Caco-2 (cell line): Measurements from ENCODE around the gene MMP13. TPM values are rescaled to one million over a fixed set of nuclear protein-coding genes. Genes with fewer than 3 reads are reported as not detected.

Experiments used
- BruUV-seq: library from RNA; stranded (reverse); fragments of 400-500 nt; replicated peaks from 2 replicates; lab custom pipeline; 2021; lab: Mats Ljungman, UMichigan
- CTCF ChIA-PET: fragments of 300-600 bp; sonication (Branson Sonifier 250); formaldehyde crosslinking; loops from one replicate; lab custom pipeline; 2022; ENCODE audit warnings: antibody characterized with exemption; lab: Charles Lee
- POLR2A ChIA-PET: fragments of 300-600 bp; sonication (Branson Sonifier 250); formaldehyde crosslinking; loops from one replicate; lab custom pipeline; 2022; ENCODE audit warnings: antibody characterized with exemption; lab: Charles Lee
- DNase-seq, 2 experiments: peaks; one replicate each; pipeline versions ENCODE4 v3.0.0 to v3.0.0-alpha.2; 2020 to 2022
- H3K27me3 ChIP-seq: replicated peaks from 2 replicates; pipeline ENCODE4 v1.6.0; 2011; ENCODE audit warnings: low read length; ENCODE audit not compliant: control insufficient read depth, insufficient read depth
- H3K36me3 ChIP-seq: 2 replicates; pipeline ENCODE4 v1.5.1; 2011; ENCODE audit warnings: low read length; ENCODE audit not compliant: control insufficient read depth, insufficient read depth
- H3K4me1 ChIP-seq: fragments of 250-450 bp; sonication (Bioruptor Pico); 2 replicates; pipeline ENCODE4 v1.5.1; 2020; ENCODE audit warnings: mild to moderate bottlenecking
- H3K4me3 ChIP-seq: 2 replicates; pipeline ENCODE4 v1.5.1; 2011; ENCODE audit warnings: low read depth, mild to moderate bottlenecking, control low read depth, low read length
- H3K9me3 ChIP-seq: fragments of 250-450 bp; sonication (Bioruptor Pico); 2 replicates; pipeline ENCODE4 v1.5.1; 2020; ENCODE audit warnings: mild to moderate bottlenecking, moderate library complexity
- H3K27ac Mint-ChIP-seq: one replicate; pipeline ENCODE4 v1.8.0; 2022; ENCODE audit warnings: mixed read lengths; ENCODE audit not compliant: unreplicated experiment
- H3K27me3 Mint-ChIP-seq: one replicate; pipeline ENCODE4 v1.8.0; 2022; ENCODE audit warnings: mixed read lengths; ENCODE audit not compliant: insufficient read depth, unreplicated experiment
- H3K36me3 Mint-ChIP-seq: one replicate; pipeline ENCODE4 v1.8.0; 2022; ENCODE audit warnings: mild to moderate bottlenecking, mixed read lengths; ENCODE audit not compliant: insufficient read depth, unreplicated experiment
- H3K4me1 Mint-ChIP-seq: one replicate; pipeline ENCODE4 v1.8.0; 2022; ENCODE audit warnings: low read depth, mixed read lengths; ENCODE audit not compliant: unreplicated experiment
- H3K4me3 Mint-ChIP-seq: one replicate; pipeline ENCODE4 v1.8.0; 2022; ENCODE audit warnings: mild to moderate bottlenecking, moderate library complexity, mixed read lengths; ENCODE audit not compliant: unreplicated experiment
- H3K9me3 Mint-ChIP-seq: one replicate; pipeline ENCODE4 v1.8.0; 2022; ENCODE audit warnings: mixed read lengths; ENCODE audit not compliant: unreplicated experiment
- intact Hi-C: fragments of 100-400 bp; cut with micrococcal nuclease; formaldehyde crosslinking; loops from one replicate; pipeline ENCODE4 v1.10.0; 2022; ENCODE audit not compliant: unreplicated experiment
- total RNA-seq: library from RNA; stranded (reverse); gene quantifications from 2 replicates; pipeline ENCODE4 v1.2.3, GENCODE V29; 2022
- TF ChIP-seq, protein P1 (sequence below), 2 experiments: fragments of 200-600 bp in 1 of 2; IDR thresholded peaks; 1 replicate in 1 of 2; 2 replicates in 1 of 2; pipeline versions ENCODE4 v1.5.1 to v1.8.0; 2011 to 2022; ENCODE audit warnings: antibody characterized with exemption in 1 of 2, control low read depth in 1 of 2, inconsistent platforms in 1 of 2, low read depth in 1 of 2, low read length in 1 of 2, mild to moderate bottlenecking in 1 of 2, moderate library complexity in 1 of 2; ENCODE audit not compliant: insufficient read depth in 1 of 2, severe bottlenecking in 1 of 2, unreplicated experiment in 1 of 2

Gene MMP13
- total RNA-seq, 1 experiment from 2014 or later, result not detected

DNA sequence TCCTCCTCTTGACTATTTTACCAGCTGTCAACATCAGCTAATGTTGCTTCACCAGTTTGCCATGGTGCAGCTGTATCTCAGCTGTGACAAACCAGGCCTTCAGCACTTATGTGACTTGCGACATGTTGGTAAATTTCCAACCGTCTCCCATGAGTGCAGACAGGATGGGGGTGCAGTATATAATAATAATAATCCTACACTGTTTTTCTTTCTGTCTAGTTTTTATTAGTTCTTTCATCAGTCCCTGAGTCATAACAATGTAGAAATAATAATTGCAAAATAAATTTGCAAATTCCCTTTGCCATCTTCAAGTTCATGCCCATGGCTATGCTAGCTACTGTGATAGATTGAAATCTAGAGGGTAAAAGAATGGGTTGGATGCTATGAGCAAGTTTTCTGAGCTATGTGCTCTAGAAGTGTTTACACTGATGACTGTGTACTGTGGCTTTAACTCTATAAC is 4.9 kb downstream of the MMP13 start:
- TF ChIP-seq, protein P1, sequence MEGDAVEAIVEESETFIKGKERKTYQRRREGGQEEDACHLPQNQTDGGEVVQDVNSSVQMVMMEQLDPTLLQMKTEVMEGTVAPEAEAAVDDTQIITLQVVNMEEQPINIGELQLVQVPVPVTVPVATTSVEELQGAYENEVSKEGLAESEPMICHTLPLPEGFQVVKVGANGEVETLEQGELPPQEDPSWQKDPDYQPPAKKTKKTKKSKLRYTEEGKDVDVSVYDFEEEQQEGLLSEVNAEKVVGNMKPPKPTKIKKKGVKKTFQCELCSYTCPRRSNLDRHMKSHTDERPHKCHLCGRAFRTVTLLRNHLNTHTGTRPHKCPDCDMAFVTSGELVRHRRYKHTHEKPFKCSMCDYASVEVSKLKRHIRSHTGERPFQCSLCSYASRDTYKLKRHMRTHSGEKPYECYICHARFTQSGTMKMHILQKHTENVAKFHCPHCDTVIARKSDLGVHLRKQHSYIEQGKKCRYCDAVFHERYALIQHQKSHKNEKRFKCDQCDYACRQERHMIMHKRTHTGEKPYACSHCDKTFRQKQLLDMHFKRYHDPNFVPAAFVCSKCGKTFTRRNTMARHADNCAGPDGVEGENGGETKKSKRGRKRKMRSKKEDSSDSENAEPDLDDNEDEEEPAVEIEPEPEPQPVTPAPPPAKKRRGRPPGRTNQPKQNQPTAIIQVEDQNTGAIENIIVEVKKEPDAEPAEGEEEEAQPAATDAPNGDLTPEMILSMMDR (IDR thresholded peaks at IDR 0.05; ENCODE audit: insufficient read depth in 1 of 2, low read depth in 1 of 2, low read length in 1 of 2, severe bottlenecking in 1 of 2, unreplicated experiment in 1 of 2), result no peak
- no peaks in the 10 kb centered on the region for H3K4me1 Mint-ChIP-seq
- Histone ChIP-seq H3K4me1 (no peaks in the 10 kb centered on the region), H3K9me3 (no peaks in the 10 kb centered on the region), H3K27me3 (no peaks in the 10 kb centered on the region), H3K36me3 (no peaks in the 10 kb centered on the region), H3K4me3 (no peak overlapping the region)
- POLR2A ChIA-PET, result no interaction called here
- H3K27ac Mint-ChIP-seq, result no peak overlapping the region
- CTCF ChIA-PET, result no interaction called here
- H3K9me3 Mint-ChIP-seq, result no peaks in the 10 kb centered on the region
- intact Hi-C loops, result no loop called here
- DNase-seq, result no peak
- BruUV-seq, result no TSS peak
- no peak overlapping the region for H3K4me3 Mint-ChIP-seq
- H3K36me3 Mint-ChIP-seq, result no peaks in the 10 kb centered on the region
- no peaks in the 10 kb centered on the region for H3K27me3 Mint-ChIP-seq

DNA sequence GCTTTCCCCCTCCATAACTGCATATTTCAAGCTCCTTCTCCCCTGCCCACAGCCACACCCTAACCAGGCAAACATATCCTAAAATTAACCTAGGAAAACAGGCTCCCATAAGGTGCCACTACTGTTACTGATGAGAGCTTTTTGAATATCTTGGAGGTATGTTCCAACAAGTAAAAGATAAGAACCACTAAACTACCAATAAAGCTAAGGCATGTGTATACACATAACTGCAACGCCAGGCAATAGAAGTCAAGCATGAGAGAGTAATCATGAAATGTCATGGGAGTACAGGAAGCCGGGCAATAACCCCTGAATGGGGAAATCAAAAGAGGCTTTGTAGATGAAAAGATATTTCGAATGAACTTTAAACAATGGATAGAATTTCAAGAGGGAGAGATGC is 9.3 kb downstream of the MMP13 start:
- POLR2A ChIA-PET, result no interaction called here
- H3K9me3 Mint-ChIP-seq, result no peaks in the 10 kb centered on the region
- H3K27me3 ChIP-seq, result no peaks in the 10 kb centered on the region
- no peaks in the 10 kb centered on the region for H3K27me3 Mint-ChIP-seq
- BruUV-seq, result no TSS peak
- H3K9me3 ChIP-seq, result no peaks in the 10 kb centered on the region
- DNase-seq, result no peak
- intact Hi-C loops, result no loop called here
- no peak overlapping the region for H3K4me3 Mint-ChIP-seq
- H3K27ac Mint-ChIP-seq, result no peak overlapping the region
- TF ChIP-seq, protein P1 (IDR thresholded peaks at IDR 0.05; ENCODE audit: insufficient read depth in 1 of 2, low read depth in 1 of 2, low read length in 1 of 2, severe bottlenecking in 1 of 2, unreplicated experiment in 1 of 2), result no peak
- no peaks in the 10 kb centered on the region for H3K36me3 Mint-ChIP-seq
- CTCF ChIA-PET, result interaction anchor here (1.0 kb wide), 1 partner anchor 14 kb away, joined by 3 read pairs; no protein-coding TSS in a partner anchor
- H3K4me1 ChIP-seq, result no peaks in the 10 kb centered on the region
- no peaks in the 10 kb centered on the region for H3K4me1 Mint-ChIP-seq
- no peaks in the 10 kb centered on the region for H3K36me3 ChIP-seq
- H3K4me3 ChIP-seq, result no peak overlapping the region

DNA sequence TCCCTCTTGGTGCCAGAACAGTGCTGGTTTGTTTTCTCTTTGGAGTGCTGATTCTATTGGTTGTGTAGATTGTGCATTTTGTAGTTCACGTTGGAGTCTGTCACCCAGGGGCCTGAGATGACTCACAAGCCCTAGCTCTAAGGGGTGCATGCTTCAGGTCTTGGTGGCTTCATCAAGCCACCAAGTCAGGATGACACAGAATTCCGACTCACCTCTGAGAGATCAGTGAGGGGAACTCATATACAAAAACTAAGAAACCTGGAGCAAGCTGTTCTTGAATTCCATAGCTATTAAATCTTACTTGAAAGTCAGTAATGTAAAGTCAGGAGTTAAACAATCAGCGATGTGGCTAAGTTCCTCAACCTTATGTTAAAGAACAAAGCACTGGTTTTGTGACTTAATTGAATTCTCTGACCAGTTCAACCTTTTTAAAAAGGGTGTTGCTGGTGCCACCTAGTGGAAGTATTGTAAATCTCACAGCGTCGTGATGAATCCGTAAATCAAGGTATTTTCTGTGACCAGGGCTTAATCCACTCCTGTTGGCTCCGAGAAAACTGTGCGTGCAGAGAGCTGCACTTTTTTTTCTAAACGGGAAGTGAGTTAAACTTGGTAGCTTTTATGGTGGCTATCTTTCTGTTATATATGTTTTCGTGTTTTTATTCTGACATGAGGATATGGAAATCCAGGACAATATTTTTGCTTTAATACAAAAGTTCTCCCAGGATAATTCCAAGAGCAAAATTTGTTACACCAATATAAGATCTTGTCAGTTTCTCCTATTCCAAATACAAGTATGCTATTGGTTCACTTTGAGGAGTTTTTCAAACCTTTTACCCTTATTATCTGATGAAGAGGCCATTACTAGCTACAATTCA is 14.6 kb downstream of the MMP13 start:
- DNase-seq, result peak; percentile 66 to 76
- TF ChIP-seq, protein P1 (IDR thresholded peaks at IDR 0.05; ENCODE audit: insufficient read depth in 1 of 2, low read depth in 1 of 2, low read length in 1 of 2, severe bottlenecking in 1 of 2, unreplicated experiment in 1 of 2), result peak; percentile 89 to 90
- Histone ChIP-seq H3K9me3 (no peaks in the 10 kb centered on the region), H3K4me3 (no peak overlapping the region), H3K4me1 (no peaks in the 10 kb centered on the region), H3K36me3 (no peaks in the 10 kb centered on the region), H3K27me3 (no peaks in the 10 kb centered on the region)
- no TSS peak for BruUV-seq
- CTCF ChIA-PET, result interaction anchor here (0.7 to 1.7 kb wide), 3 partner anchors 10 to 28 kb away, joined by 3 to 19 read pairs (median 3); no protein-coding TSS in a partner anchor
- no peak overlapping the region for H3K27ac Mint-ChIP-seq
- no peak overlapping the region for H3K4me3 Mint-ChIP-seq
- no peaks in the 10 kb centered on the region for H3K27me3 Mint-ChIP-seq
- POLR2A ChIA-PET, result no interaction called here
- no peaks in the 10 kb centered on the region for H3K9me3 Mint-ChIP-seq
- intact Hi-C loops, result loop anchor here (1.0 kb wide), 5 partner anchors 27 to 258 kb away; no protein-coding TSS in a partner anchor
- H3K4me1 Mint-ChIP-seq, result no peaks in the 10 kb centered on the region
- H3K36me3 Mint-ChIP-seq, result no peaks in the 10 kb centered on the region
